ENCODE measurements around the gene PRPF8. TPM values are rescaled to one million over a fixed set of nuclear protein-coding genes. Genes with fewer than 3 reads are reported as not detected.

Gene PRPF8
- total RNA-seq: 432 and 442 TPM in 2 replicates

DNA sequence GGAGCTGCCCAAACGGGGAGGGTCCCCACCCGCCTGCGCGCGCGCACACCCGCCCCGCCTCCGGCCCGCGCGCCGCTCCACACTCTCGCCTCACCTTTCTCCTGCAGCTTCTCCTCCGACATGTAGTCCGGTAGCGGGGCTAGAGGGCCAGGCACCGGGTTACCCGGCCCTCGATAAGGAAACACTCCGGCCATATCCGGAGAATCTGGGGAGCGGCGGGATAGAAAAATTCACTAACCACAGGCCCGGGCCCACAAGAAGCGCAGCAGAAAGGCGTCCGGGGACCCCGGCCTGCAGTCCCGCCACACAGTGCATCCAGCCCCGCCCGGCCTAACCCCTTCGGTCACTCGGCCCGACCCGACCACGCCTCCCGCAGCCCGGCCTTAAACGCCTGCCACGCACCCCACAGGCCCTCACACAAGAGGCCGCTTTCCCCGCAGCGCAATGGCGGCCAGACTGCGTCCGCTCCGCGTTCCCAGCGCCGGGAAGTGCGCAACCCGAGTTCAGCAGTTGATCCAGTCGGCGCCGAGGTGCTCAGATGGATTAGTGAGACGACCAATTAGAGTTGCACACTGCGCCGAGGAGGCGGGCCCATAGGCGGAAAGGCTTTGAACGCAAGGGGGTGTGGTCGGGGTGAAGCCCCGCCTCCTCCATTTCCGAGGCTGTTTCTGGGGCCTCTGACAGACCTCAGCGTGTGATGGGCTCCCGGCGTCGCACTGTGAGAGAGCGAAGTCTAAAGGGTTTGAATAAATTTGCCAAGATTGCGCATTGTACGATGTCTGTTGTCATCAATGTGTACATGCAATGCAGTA lies at the start of gene PRPF8:
Gene PRPF8, minus strand, starts transcription at position 490 of the 812 bp plus-strand sequence. Its CDS starts 296 bp downstream, at position 194.
- Mint-ChIP-seq H3K9me3 (no peaks in the 10 kb centered on the region), H3K4me1 (peaks cover 30% of the 10 kb centered on the region), H3K27me3 (no peaks in the 10 kb centered on the region), H3K4me3 (peak within 1 kb of the TSS; percentile 98), H3K36me3 (ENCODE audit: low read depth) (peaks cover 49% of the 10 kb centered on the region), H3K27ac (peak within 1 kb of the TSS; percentile 97)
- intact Hi-C loops (cut with micrococcal nuclease): loop anchor here (2.0 kb wide), 2 partner anchors 32 to 36 kb away; partner anchors contain the start of gene RILP
- DNase-seq: peak; percentile 100

DNA sequence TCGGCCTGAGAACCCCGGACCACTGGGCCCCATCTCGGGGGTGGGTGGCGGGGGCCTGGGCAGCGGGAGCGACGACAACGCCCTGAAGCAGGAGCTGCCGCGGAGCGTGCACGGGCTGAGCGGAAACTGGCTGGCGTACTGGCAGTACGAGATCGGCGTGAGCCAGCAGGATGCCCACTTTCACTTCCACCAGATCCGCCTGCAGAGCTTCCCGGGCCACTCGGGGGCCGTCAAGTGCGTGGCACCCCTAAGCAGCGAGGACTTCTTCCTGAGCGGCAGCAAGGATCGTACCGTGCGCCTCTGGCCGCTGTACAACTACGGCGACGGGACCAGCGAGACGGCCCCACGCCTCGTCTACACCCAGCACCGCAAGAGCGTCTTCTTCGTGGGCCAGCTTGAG lies 49.1 kb upstream of the PRPF8 start:
- no peak for DNase-seq
- H3K9me3 Mint-ChIP-seq: no peaks in the 10 kb centered on the region
- H3K4me3 Mint-ChIP-seq: no peak overlapping the region
- intact Hi-C loops (cut with micrococcal nuclease): no loop called here
- no peak overlapping the region for H3K27ac Mint-ChIP-seq
- H3K36me3 Mint-ChIP-seq (ENCODE audit: low read depth): peaks cover 30% of the 10 kb centered on the region
- H3K4me1 Mint-ChIP-seq: peaks cover 13% of the 10 kb centered on the region
- H3K27me3 Mint-ChIP-seq: no peaks in the 10 kb centered on the region

DNA sequence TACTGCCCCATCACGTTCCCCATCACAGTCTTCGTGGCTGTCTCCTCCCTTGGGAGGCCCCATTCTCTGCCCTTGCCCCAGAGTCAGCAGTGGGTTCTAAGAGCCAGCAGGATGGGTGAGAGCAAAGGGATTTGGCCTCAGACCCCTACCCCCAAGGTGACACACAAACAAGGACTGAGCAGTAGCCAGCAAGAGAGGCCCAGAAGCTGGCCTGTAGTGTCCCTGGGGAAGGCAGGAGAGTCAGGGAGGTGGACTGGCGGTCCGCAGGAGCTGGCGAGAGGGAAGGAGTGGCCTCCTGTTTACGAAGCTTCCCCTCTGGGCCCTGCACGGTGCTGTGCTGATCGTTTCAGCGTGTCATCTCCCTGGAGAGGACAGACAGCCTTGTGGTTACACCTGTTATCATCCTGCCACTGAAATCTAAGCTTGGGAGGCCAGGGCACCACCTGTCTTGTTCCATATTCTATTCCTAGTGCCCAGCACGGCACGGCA lies 48.2 kb upstream of the PRPF8 start:
- H3K4me1 Mint-ChIP-seq: peaks cover 13% of the 10 kb centered on the region
- no peak for DNase-seq
- H3K36me3 Mint-ChIP-seq (ENCODE audit: low read depth): peaks cover 30% of the 10 kb centered on the region
- H3K27ac Mint-ChIP-seq: no peak overlapping the region
- no peaks in the 10 kb centered on the region for H3K27me3 Mint-ChIP-seq
- H3K9me3 Mint-ChIP-seq: no peaks in the 10 kb centered on the region
- intact Hi-C loops (cut with micrococcal nuclease): no loop called here
- H3K4me3 Mint-ChIP-seq: no peak overlapping the region

DNA sequence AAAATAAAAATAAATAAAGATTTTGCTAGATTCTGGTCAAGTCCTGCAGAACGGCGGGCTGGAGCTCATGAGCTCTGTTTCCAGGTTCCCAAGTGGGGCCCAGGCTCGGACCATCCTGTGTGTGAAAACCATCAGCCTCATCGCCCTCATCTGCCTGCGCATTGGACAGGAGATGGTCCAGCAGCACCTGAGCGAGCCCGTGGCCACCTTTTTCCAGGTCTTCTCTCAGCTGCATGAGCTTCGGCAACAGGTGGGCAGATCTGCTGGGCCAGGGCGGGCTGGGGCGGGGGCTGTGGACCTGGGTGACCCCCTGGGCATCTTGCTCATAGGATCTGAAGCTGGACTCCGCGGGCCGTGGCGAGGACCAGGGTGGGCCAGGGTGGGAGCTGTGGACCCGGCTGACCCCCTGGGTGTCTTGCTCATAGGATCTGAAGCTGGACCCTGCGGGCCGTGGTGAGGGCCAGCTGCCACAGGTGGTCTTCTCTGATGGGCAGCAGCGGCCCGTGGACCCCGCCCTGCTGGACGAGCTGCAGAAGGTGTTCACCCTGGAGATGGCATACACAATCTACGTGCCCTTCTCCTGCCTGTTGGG lies 47.7 kb upstream of the PRPF8 start:
- Mint-ChIP-seq H3K4me3 (no peak overlapping the region), H3K27me3 (no peaks in the 10 kb centered on the region), H3K4me1 (peaks cover 13% of the 10 kb centered on the region), H3K27ac (no peak overlapping the region), H3K36me3 (ENCODE audit: low read depth) (peaks cover 29% of the 10 kb centered on the region), H3K9me3 (no peaks in the 10 kb centered on the region)
- intact Hi-C loops (cut with micrococcal nuclease): no loop called here
- DNase-seq: no peak

DNA sequence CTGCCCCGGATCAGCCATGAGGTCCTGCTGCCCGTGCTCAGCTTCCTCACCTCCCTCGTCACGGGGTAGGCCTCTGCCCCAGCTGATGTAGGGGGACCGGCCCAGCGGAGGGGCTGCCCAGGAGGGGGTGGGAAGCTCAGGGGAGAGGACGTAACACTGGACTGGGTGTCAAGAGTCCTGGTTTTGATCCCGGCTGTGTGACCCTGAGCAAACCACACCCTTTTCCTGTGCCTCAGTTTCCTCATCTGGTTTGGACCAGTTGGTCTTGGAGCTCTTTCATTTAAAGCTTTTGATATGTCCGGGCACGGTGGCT lies 46.5 kb upstream of the PRPF8 start:
- H3K4me1 Mint-ChIP-seq: peaks cover 10% of the 10 kb centered on the region
- H3K27me3 Mint-ChIP-seq: no peaks in the 10 kb centered on the region
- no peak overlapping the region for H3K27ac Mint-ChIP-seq
- DNase-seq: no peak
- intact Hi-C loops (cut with micrococcal nuclease): no loop called here
- no peaks in the 10 kb centered on the region for H3K9me3 Mint-ChIP-seq
- no peak overlapping the region for H3K4me3 Mint-ChIP-seq
- H3K36me3 Mint-ChIP-seq (ENCODE audit: low read depth): peaks cover 23% of the 10 kb centered on the region

DNA sequence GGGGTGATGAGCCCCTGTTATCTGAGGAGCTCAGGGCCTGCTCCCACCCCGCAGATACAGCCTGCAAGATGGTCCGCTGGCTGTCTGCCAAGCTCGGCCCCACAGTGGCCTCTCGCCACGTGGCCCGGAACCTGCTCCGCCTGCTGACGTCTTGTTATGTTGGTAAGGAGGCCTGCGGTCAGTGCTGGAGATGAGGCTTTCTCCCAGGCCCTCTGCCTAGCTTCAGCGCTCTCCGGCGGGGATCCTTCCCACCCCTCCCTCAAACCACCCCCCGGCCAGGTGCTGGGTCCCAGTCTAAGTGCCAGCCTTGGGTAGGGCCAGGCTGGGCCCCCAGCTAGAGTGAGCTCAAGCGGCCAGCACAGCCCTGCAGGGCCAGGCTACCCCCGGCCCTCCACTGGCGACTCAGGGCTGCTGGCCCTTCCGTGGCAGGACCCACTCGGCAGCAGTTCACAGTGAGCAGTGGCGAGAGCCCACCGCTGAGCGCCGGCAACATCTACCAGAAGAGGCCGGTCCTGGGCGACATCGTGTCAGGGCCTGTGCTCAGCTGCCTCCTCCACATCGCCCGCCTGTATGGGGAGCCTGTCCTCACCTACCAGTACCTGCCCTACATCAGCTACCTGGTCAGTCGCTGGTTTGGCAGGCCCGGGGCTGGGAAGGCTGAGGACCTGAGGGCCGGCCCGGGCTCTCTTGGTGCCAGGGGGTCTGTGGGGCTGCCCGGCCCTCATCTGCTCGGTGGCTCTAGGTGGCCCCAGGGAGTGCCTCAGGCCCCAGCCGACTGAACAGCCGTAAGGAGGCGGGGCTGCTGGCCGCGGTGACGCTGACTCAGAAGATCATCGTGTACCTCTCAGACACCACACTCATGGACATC lies 45.9 kb upstream of the PRPF8 start:
- DNase-seq: no peak
- Mint-ChIP-seq H3K27ac (no peak overlapping the region), H3K9me3 (no peaks in the 10 kb centered on the region), H3K27me3 (no peaks in the 10 kb centered on the region), H3K36me3 (ENCODE audit: low read depth) (peaks cover 24% of the 10 kb centered on the region), H3K4me1 (peaks cover 9% of the 10 kb centered on the region), H3K4me3 (no peak overlapping the region)
- intact Hi-C loops (cut with micrococcal nuclease): no loop called here

DNA sequence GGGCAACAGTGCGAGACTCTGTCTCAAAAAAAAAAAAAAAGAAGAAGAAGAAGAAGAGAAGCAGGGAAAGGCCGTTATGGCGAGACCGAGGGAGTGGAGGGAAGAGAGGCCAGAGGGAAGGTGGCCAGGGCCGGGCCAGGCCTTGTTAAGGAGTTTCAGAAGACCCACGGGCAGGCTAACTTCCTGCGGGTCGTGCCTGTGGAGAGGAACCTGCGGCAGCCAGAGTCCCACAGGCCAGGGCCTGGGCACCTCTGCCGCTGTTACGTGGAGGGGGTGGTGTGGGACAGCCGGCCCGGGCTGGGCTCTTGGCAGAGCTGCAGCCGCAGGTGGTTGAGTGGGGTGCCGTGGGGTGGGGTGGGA lies 45.3 kb upstream of the PRPF8 start:
- Mint-ChIP-seq H3K4me3 (no peak overlapping the region), H3K4me1 (peaks cover 12% of the 10 kb centered on the region), H3K27ac (peak overlapping the region; percentile 44), H3K27me3 (no peaks in the 10 kb centered on the region), H3K36me3 (ENCODE audit: low read depth) (peaks cover 24% of the 10 kb centered on the region), H3K9me3 (no peaks in the 10 kb centered on the region)
- no peak for DNase-seq
- intact Hi-C loops (cut with micrococcal nuclease): no loop called here

DNA sequence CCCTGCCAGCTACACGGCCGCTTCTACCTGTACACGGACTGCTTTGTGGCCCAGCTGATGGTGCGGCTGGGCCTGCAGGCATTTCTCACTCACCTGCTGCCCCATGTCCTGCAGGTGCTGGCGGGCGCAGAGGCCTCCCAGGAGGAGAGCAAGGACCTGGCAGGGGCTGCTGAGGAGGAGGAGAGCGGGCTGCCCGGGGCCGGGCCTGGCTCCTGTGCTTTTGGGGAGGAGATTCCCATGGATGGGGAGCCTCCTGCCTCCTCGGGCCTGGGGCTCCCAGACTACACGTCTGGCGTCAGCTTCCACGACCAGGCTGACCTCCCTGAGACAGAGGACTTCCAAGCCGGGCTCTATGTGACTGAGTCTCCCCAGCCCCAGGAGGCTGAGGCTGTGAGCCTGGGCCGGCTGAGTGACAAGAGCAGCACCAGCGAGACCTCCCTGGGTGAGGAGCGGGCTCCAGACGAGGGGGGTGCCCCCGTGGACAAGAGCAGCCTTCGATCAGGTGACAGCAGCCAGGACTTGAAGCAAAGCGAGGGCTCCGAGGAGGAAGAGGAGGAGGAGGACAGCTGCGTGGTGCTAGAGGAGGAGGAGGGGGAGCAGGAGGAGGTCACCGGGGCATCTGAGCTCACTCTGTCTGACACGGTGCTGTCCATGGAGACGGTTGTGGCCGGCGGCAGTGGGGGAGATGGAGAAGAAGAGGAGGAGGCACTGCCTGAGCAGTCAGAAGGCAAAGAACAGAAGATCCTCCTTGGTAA lies 43.4 kb upstream of the PRPF8 start:
- no peak for DNase-seq
- H3K36me3 Mint-ChIP-seq (ENCODE audit: low read depth): peaks cover 16% of the 10 kb centered on the region
- H3K27ac Mint-ChIP-seq: no peak overlapping the region
- H3K27me3 Mint-ChIP-seq: no peaks in the 10 kb centered on the region
- H3K4me1 Mint-ChIP-seq: peaks cover 15% of the 10 kb centered on the region
- H3K4me3 Mint-ChIP-seq: no peak overlapping the region
- H3K9me3 Mint-ChIP-seq: no peaks in the 10 kb centered on the region
- intact Hi-C loops (cut with micrococcal nuclease): no loop called here

DNA sequence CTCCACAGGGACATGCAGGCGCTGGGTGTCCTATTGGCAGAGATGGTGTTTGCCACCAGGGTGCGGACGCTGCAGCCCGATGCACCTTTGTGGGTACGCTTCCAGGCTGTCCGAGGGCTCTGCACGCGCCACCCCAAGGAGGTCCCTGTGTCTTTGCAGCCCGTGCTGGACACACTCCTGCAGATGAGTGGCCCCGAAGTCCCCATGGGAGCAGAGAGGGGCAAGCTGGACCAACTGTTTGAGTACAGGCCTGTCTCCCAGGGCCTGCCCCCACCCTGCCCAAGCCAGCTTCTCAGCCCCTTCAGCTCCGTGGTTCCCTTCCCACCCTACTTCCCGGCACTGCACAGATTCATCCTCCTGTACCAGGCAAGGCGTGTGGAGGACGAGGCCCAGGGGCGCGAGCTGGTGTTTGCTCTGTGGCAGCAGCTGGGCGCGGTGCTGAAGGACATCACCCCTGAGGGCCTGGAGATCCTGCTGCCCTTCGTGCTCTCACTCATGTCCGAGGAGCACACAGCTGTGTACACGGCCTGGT lies 42.7 kb upstream of the PRPF8 start:
- Mint-ChIP-seq H3K36me3 (ENCODE audit: low read depth) (peaks cover 15% of the 10 kb centered on the region), H3K27ac (no peak overlapping the region), H3K9me3 (no peaks in the 10 kb centered on the region), H3K4me3 (no peak overlapping the region), H3K27me3 (no peaks in the 10 kb centered on the region), H3K4me1 (peaks cover 22% of the 10 kb centered on the region)
- DNase-seq: no peak
- intact Hi-C loops (cut with micrococcal nuclease): no loop called here

DNA sequence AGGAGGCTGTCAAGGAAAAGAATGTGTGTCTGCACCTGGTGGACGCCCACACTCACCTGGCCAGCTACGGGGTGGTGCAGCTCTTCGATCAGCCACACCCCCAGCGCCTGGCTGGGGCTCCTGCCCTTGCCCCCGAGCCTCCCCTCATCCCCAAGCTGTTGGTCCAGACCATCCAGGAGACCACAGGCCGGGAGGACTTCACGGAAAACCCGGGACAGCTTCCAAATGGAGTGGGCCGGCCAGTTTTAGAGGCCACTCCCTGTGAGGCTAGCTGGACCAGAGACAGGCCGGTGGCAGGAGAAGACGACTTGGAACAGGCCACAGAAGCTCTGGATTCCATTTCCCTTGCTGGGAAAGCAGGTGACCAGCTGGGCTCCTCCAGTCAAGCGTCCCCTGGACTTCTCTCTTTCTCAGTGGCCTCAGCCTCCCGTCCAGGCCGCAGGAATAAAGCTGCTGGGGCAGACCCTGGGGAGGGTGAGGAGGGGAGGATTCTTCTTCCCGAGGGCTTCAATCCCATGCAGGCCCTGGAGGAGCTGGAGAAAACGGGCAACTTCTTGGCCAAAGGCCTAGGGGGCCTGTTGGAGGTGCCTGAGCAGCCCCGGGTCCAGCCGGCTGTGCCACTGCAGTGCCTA lies 42.1 kb upstream of the PRPF8 start:
- DNase-seq: no peak
- H3K9me3 Mint-ChIP-seq: no peaks in the 10 kb centered on the region
- peaks cover 15% of the 10 kb centered on the region for H3K36me3 Mint-ChIP-seq (ENCODE audit: low read depth)
- peaks cover 23% of the 10 kb centered on the region for H3K4me1 Mint-ChIP-seq
- intact Hi-C loops (cut with micrococcal nuclease): no loop called here
- no peak overlapping the region for H3K27ac Mint-ChIP-seq
- no peaks in the 10 kb centered on the region for H3K27me3 Mint-ChIP-seq
- peak overlapping the region; percentile 37 for H3K4me3 Mint-ChIP-seq

DNA sequence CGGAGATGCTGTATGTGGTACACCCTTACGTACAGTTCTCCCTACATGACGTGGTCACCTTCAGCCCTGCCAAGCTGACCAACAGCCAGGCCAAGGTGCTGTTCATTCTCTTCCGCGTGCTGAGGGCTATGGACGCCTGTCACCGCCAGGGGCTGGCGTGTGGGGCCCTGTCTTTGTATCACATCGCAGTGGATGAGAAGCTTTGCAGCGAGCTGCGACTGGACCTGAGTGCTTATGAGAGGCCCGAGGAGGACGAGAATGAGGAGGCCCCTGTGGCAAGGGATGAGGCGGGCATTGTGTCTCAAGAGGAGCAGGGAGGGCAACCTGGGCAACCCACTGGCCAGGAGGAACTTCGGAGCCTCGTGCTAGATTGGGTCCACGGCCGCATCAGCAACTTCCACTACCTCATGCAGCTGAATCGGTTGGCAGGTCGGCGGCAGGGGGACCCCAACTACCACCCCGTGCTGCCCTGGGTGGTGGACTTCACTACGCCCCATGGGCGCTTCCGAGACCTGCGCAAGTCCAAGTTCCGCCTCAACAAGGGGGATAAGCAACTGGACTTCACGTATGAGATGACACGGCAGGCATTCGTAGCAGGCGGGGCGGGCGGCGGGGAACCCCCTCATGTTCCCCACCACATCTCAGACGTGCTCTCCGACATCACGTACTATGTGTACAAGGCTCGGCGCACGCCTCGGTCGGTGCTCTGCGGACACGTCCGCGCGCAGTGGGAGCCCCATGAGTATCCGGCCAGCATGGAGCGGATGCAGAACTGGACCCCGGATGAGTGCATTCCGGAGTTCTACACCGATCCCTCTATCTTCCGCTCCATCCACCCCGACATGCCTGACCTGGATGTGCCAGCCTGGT lies 41.2 kb upstream of the PRPF8 start:
- peak overlapping the region; percentile 82 for H3K4me3 Mint-ChIP-seq
- peaks cover 24% of the 10 kb centered on the region for H3K4me1 Mint-ChIP-seq
- DNase-seq: no peak
- H3K27me3 Mint-ChIP-seq: no peaks in the 10 kb centered on the region
- intact Hi-C loops (cut with micrococcal nuclease): no loop called here
- H3K9me3 Mint-ChIP-seq: no peaks in the 10 kb centered on the region
- peak overlapping the region; percentile 37 for H3K27ac Mint-ChIP-seq
- peaks cover 14% of the 10 kb centered on the region for H3K36me3 Mint-ChIP-seq (ENCODE audit: low read depth)

Data from activated CD4-positive, alpha-beta T cell treated with anti-CD3 and anti-CD28 coated beads, Interleukin-2, amount 10 ng/mL, durations not matched to agents 24 days and 14 days (primary cell).